Smooth muscle cell (in vitro differentiated cells): ENCODE results near the gene NCOR1. TPM values are rescaled to one million over a fixed set of nuclear protein-coding genes. Genes with fewer than 3 reads are reported as not detected.
A peak's percentile ranks its signal among the peaks of the same experiment; 100 is the strongest.

Experiments used
- DNase-seq: peaks from one replicate; lab custom pipeline; 2025; ENCODE audit not compliant: unreplicated experiment; lab: John Stamatoyannopoulos, UW
- H2AFZ ChIP-seq: fragments of 200-600 bp; sonication (generic); 2 replicates; pipeline ENCODE4 v1.6.0; 2016; ENCODE audit warnings: antibody characterized with exemption, low read depth, mild to moderate bottlenecking
- H3F3A ChIP-seq: fragments of 200-600 bp; sonication (generic); 2 replicates; pipeline ENCODE4 v1.6.0; 2017; ENCODE audit warnings: antibody characterized with exemption, low read depth
- H3K27ac ChIP-seq: fragments of 200-600 bp; sonication (generic); 2 replicates; pipeline ENCODE4 v1.5.1; 2016; ENCODE audit warnings: low read depth, mild to moderate bottlenecking
- H3K27me3 ChIP-seq: fragments of 200-600 bp; sonication (generic); 2 replicates; pipeline ENCODE4 v1.6.1; 2016; ENCODE audit warnings: low read depth, mild to moderate bottlenecking
- H3K36me3 ChIP-seq: fragments of 200-600 bp; sonication (generic); 2 replicates; pipeline ENCODE4 v1.5.1; 2016; ENCODE audit warnings: low read depth
- H3K4me1 ChIP-seq: fragments of 200-600 bp; sonication (generic); 2 replicates; pipeline ENCODE4 v1.5.1; 2016; ENCODE audit warnings: low read depth
- H3K4me2 ChIP-seq: fragments of 200-600 bp; sonication (generic); 2 replicates; pipeline ENCODE4 v1.6.0; 2016; ENCODE audit warnings: mild to moderate bottlenecking
- H3K4me3 ChIP-seq: fragments of 200-600 bp; sonication (generic); 2 replicates; pipeline ENCODE4 v1.5.1; 2016; ENCODE audit warnings: mild to moderate bottlenecking
- H3K79me2 ChIP-seq: fragments of 200-600 bp; sonication (generic); 2 replicates; pipeline ENCODE4 v1.6.0; 2016; ENCODE audit warnings: low read depth, mild to moderate bottlenecking
- H3K9ac ChIP-seq: fragments of 200-600 bp; sonication (generic); 2 replicates; pipeline ENCODE4 v1.6.0; 2016; ENCODE audit warnings: low read depth
- H3K9me3 ChIP-seq: fragments of 200-600 bp; sonication (generic); replicated peaks from 2 replicates; pipeline ENCODE4 v1.5.1; 2016; ENCODE audit warnings: low read depth
- H4K20me1 ChIP-seq: fragments of 200-600 bp; sonication (generic); 2 replicates; pipeline ENCODE4 v1.6.0; 2016; ENCODE audit warnings: low read depth
- CTCF ChIP-seq: fragments of 200-600 bp; sonication (generic); IDR thresholded peaks from 2 replicates; pipeline ENCODE4 v1.5.1; 2017; ENCODE audit warnings: borderline replicate concordance, mild to moderate bottlenecking, antibody characterized with exemption; ENCODE audit not compliant: insufficient read depth, poor library complexity, severe bottlenecking
- WGBS: methylation state at CpG from one replicate; pipeline ENCODE4 v1.1.7; 2016; ENCODE audit warnings: low lambda C conversion rate; 5-methylcytosine and 5-hydroxymethylcytosine counted together
- polyA plus RNA-seq: library from polyadenylated mRNA; unstranded; fragments of >200 nt; fragmentation: Nextera tagmentation; extraction: Ambion mirVana; gene quantifications from 2 replicates; pipeline ENCODE4 v1.2.1, GENCODE V29; 2016
- total RNA-seq: library from RNA; depleted of rRNA; stranded (reverse); fragments of >200 nt; gene quantifications from 2 replicates; pipeline ENCODE4 v1.2.3, GENCODE V29; 2014

NCOR1 gene
- total and polyA plus RNA-seq, 2 experiments from 2014 or later: 79.1 to 119 TPM

GRCh38 chr17:16005636-16006035 is 209.7 kb downstream of the NCOR1 start:
- H4K20me1 ChIP-seq: peaks cover 9% of the 10 kb centered on the region
- H3K4me2 ChIP-seq: no peak overlapping the region
- H3F3A ChIP-seq: no peaks in the 10 kb centered on the region
- WGBS: 92% methylated on average over 1 of the region's 1 CpG
- no peak for DNase-seq
- peaks cover 7% of the 10 kb centered on the region for H3K4me1 ChIP-seq
- TF ChIP-seq CTCF: no peak
- no peaks in the 10 kb centered on the region for H3K9me3 ChIP-seq
- no peaks in the 10 kb centered on the region for H3K27me3 ChIP-seq
- H3K4me3 ChIP-seq: no peak overlapping the region
- peaks cover 38% of the 10 kb centered on the region for H3K36me3 ChIP-seq
- H2AFZ ChIP-seq: no peak overlapping the region
- peaks cover 32% of the 10 kb centered on the region for H3K79me2 ChIP-seq
- no peak overlapping the region for H3K27ac ChIP-seq
- no peak overlapping the region for H3K9ac ChIP-seq

GRCh38 chr17:16003841-16004240 is 211.5 kb downstream of the NCOR1 start:
- peaks cover 29% of the 10 kb centered on the region for H3K79me2 ChIP-seq
- H3K27me3 ChIP-seq: no peaks in the 10 kb centered on the region
- H3K9ac ChIP-seq: no peak overlapping the region
- H2AFZ ChIP-seq: no peak overlapping the region
- no peaks in the 10 kb centered on the region for H3K9me3 ChIP-seq
- peaks cover 11% of the 10 kb centered on the region for H4K20me1 ChIP-seq
- DNase-seq: no peak
- H3K4me3 ChIP-seq: no peak overlapping the region
- H3K4me1 ChIP-seq: peaks cover 9% of the 10 kb centered on the region
- WGBS: 97% methylated on average over 1 of the region's 1 CpG
- H3K4me2 ChIP-seq: no peak overlapping the region
- H3F3A ChIP-seq: no peaks in the 10 kb centered on the region
- H3K36me3 ChIP-seq: peaks cover 34% of the 10 kb centered on the region
- TF ChIP-seq CTCF: no peak
- no peak overlapping the region for H3K27ac ChIP-seq

- H3K4me1 ChIP-seq: peaks cover 9% of the 10 kb centered on the region
- H3K4me3 ChIP-seq: no peak overlapping the region
- peaks cover 11% of the 10 kb centered on the region for H4K20me1 ChIP-seq
- H3K36me3 ChIP-seq: peaks cover 28% of the 10 kb centered on the region
- no peaks in the 10 kb centered on the region for H3K9me3 ChIP-seq
- H3K79me2 ChIP-seq: peaks cover 30% of the 10 kb centered on the region
- H3F3A ChIP-seq: no peaks in the 10 kb centered on the region
- no peak overlapping the region for H3K4me2 ChIP-seq
- H3K27ac ChIP-seq: no peak overlapping the region
- no peak overlapping the region for H2AFZ ChIP-seq
- WGBS: 100% methylated on average over 2 of the region's 2 CpGs
- H3K9ac ChIP-seq: no peak overlapping the region
- DNase-seq: no peak
- no peak for TF ChIP-seq CTCF
- no peaks in the 10 kb centered on the region for H3K27me3 ChIP-seq
Measured at GRCh38 chr17:16002708-16003260, 212.6 kb downstream of the NCOR1 start.

GRCh38 chr17:16001226-16001897 is 214.0 kb downstream of the NCOR1 start:
- peak overlapping the region; percentile 90 for H3K4me2 ChIP-seq
- H4K20me1 ChIP-seq: peaks cover 11% of the 10 kb centered on the region
- no peaks in the 10 kb centered on the region for H3K9me3 ChIP-seq
- DNase-seq: no peak
- H3K4me1 ChIP-seq: peaks cover 9% of the 10 kb centered on the region
- H3K36me3 ChIP-seq: peaks cover 17% of the 10 kb centered on the region
- no peak for TF ChIP-seq CTCF
- H3K9ac ChIP-seq: no peak overlapping the region
- H3K27ac ChIP-seq: no peak overlapping the region
- H3K79me2 ChIP-seq: peaks cover 41% of the 10 kb centered on the region
- H3F3A ChIP-seq: no peaks in the 10 kb centered on the region
- peak overlapping the region; percentile 63 for H3K4me3 ChIP-seq
- H2AFZ ChIP-seq: no peak overlapping the region
- H3K27me3 ChIP-seq: no peaks in the 10 kb centered on the region
